Measurements from ENCODE around the gene FAM174B.

GRCh38 chr15:92624401-92624991 is 31.1 kb downstream of the FAM174B start:
- TF ChIP-seq REST (IDR thresholded peaks at IDR 0.05; ENCODE audit: low read depth) = no peak
- no peak for TF ChIP-seq CEBPB (IDR thresholded peaks at IDR 0.05)
- TF ChIP-seq, protein P1, sequence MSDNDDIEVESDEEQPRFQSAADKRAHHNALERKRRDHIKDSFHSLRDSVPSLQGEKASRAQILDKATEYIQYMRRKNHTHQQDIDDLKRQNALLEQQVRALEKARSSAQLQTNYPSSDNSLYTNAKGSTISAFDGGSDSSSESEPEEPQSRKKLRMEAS (IDR thresholded peaks at IDR 0.05) = no peak
- no peak for TF ChIP-seq RAD21 (IDR thresholded peaks at IDR 0.05; ENCODE audit: low read depth)
- no peak for TF ChIP-seq TAF1 (IDR thresholded peaks at IDR 0.05; ENCODE audit: low read depth)
- no peak for TF ChIP-seq FOXM1 (IDR thresholded peaks at IDR 0.05; ENCODE audit: borderline replicate concordance, low read depth)
- no peak for TF ChIP-seq EP300 (IDR thresholded peaks at IDR 0.05; ENCODE audit: borderline replicate concordance)

All from Ishikawa (cell line).